Uterus (tissue), 4 donors: ENCODE results near the gene PTGS2. TPM values are rescaled to one million over a fixed set of nuclear protein-coding genes. Genes with fewer than 3 reads are reported as not detected.
"Not testable (repeated sequence)": the region's sequence is repeated elsewhere in the genome, so short reads cannot be mapped to it uniquely, and the experiment has no call there.

Experiments
- DNase-seq, 2 donors: peaks; one replicate each; pipeline ENCODE4 v3.0.0-alpha.2; 2019 to 2020
- H3K27ac ChIP-seq, 2 donors: fragments of 200-600 bp; sonication (generic); 1 replicate in 1 of 2; 2 replicates in 1 of 2; pipeline ENCODE4 v1.5.1; 2016 to 2018
- H3K27me3 ChIP-seq, 2 donors: fragments of 200-600 bp; sonication (generic); one replicate each; pipeline ENCODE4 v1.5.1; 2018 to 2019; ENCODE audit warnings: control low read depth in 1 of 2
- H3K36me3 ChIP-seq, 2 donors: fragments of 200-600 bp; sonication (generic); one replicate each; pipeline ENCODE4 v1.5.1; 2019; ENCODE audit warnings: control low read depth in 1 of 2
- H3K4me1 ChIP-seq, 2 donors: fragments of 200-600 bp; sonication (generic); one replicate each; pipeline ENCODE4 v1.5.1; 2018 to 2019; ENCODE audit warnings: control low read depth in 1 of 2
- H3K4me3 ChIP-seq, 2 donors: fragments of 200-600 bp; sonication (generic); 1 replicate in 1 of 2; 2 replicates in 1 of 2; pipeline ENCODE4 v1.5.1; 2018 to 2019; ENCODE audit warnings: mild to moderate bottlenecking in 1 of 2
- H3K9me3 ChIP-seq, 2 donors: fragments of 200-600 bp; sonication (generic); one replicate each; pipeline ENCODE4 v1.5.1; 2019; ENCODE audit warnings: control low read depth in 1 of 2
- POLR2A ChIP-seq, 2 donors: fragments of 450-650 bp; IDR thresholded peaks; one replicate each; pipeline ENCODE4 v1.6.1; 2016; ENCODE audit warnings: antibody characterized with exemption in 2 of 2, mild to moderate bottlenecking in 1 of 2, moderate library complexity in 1 of 2
- intact Hi-C: fragments of 100-400 bp; cut with DNase I; formaldehyde crosslinking; loops from one replicate; pipeline ENCODE4 v1.15.1; 2023; ENCODE audit warnings: low total_unique reads
- total RNA-seq, 4 donors: library from RNA; depleted of rRNA in 3 of 4; stranded (reverse); fragments of >200 nt in 3 of 4; gene quantifications; one replicate each; pipeline versions ENCODE4 v1.1.0 to v1.2.4, GENCODE V29; 2014 to 2023
- TF ChIP-seq, protein P1 (sequence below), 4 experiments: fragments of 200-600 bp in 2 of 4; fragments of 450-650 bp in 2 of 4; sonication (generic) in 2 of 4; IDR thresholded peaks; one replicate each; pipeline ENCODE4 v1.5.1; 2016 to 2019; ENCODE audit warnings: antibody characterized with exemption in 4 of 4, mild to moderate bottlenecking in 2 of 4, moderate library complexity in 1 of 4
- donor health status: DM: yes; HTN: yes; CAD: no.

PTGS2 gene
- total RNA-seq, 4 donors from 2014 or later = 0.51 to 4.3 (median 1.9) TPM

DNA sequence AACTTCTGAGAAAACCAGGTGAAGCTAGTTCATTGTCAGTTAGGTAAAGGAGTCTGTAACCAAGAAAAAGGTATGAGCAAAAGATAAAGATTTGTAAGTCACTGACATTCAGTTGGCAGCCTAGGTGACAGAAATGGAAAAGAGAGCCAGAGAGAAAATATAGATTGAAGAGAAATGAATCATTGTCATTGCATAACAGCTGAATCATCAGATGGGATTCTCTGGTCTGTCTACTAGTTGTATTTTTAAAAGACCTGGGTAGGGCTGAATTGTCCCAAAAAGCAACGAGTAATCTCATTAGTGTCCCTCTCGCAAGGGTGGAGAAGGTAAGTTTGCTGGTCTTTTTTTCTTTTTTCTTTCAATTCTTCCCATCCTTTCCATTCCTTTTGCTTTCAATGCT lies 36.6 kb downstream of the PTGS2 start:
- Histone ChIP-seq H3K4me1 (no peaks in the 10 kb centered on the region), H3K9me3 (no peaks in the 10 kb centered on the region), H3K27me3 (no peaks in the 10 kb centered on the region), H3K4me3 (no peak overlapping the region), H3K27ac (no peak overlapping the region), H3K36me3 (no peaks in the 10 kb centered on the region)
- TF ChIP-seq, protein P1, sequence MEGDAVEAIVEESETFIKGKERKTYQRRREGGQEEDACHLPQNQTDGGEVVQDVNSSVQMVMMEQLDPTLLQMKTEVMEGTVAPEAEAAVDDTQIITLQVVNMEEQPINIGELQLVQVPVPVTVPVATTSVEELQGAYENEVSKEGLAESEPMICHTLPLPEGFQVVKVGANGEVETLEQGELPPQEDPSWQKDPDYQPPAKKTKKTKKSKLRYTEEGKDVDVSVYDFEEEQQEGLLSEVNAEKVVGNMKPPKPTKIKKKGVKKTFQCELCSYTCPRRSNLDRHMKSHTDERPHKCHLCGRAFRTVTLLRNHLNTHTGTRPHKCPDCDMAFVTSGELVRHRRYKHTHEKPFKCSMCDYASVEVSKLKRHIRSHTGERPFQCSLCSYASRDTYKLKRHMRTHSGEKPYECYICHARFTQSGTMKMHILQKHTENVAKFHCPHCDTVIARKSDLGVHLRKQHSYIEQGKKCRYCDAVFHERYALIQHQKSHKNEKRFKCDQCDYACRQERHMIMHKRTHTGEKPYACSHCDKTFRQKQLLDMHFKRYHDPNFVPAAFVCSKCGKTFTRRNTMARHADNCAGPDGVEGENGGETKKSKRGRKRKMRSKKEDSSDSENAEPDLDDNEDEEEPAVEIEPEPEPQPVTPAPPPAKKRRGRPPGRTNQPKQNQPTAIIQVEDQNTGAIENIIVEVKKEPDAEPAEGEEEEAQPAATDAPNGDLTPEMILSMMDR (IDR thresholded peaks at IDR 0.05) = no peak
- no peak for TF ChIP-seq POLR2A (IDR thresholded peaks at IDR 0.05)
- intact Hi-C loops = no loop called here
- DNase-seq = no peak

DNA sequence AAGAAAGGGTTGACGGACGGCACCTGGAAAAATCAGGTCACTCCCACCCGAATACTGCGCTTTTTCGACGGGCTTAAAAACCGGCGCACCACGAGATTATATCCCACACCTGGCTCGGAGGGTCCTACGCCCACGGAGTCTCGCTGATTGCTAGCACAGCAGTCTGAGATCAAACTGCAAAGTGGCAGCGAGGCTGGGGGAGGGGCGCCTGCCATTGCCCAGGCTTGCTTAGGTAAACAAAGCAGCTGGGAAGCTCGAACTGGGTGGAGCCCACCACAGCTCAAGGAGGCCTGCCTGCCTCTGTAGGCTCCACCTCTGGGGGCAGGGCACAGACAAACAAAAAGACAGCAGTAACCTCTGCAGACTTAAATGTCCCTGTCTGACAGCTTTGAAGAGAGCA lies 42.7 kb downstream of the PTGS2 start:
- H3K27ac ChIP-seq, H3K4me1 ChIP-seq, H3K36me3 ChIP-seq, H3K4me3 ChIP-seq, H3K9me3 ChIP-seq, intact Hi-C loops, DNase-seq, H3K27me3 ChIP-seq: not testable (repeated sequence)

DNA sequence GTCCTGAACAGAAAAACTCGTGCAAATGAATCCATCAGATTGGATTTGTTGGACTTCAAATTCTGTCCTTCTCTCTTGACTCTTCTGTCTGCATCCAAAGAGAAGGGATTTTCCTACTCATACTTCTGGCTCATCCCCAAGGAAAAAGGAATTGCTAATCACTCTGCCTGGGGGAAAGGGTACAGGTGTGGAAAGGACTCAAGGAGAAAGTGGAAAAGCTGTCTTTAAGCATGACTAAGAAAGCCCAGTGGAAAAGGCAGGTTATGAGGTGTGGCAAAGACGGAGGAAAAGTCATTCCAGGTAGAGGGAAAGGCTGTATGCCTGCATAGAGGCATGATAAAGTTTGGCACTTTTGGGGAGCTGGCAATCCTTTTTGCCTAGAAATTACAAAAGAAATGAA lies 43.4 kb downstream of the PTGS2 start:
- intact Hi-C loops = no loop called here
- no peak for TF ChIP-seq POLR2A (IDR thresholded peaks at IDR 0.05)
- TF ChIP-seq, protein P1 (IDR thresholded peaks at IDR 0.05) = no peak
- H3K27me3 ChIP-seq = no peaks in the 10 kb centered on the region
- no peak for DNase-seq
- H3K4me1 ChIP-seq = no peaks in the 10 kb centered on the region
- no peak overlapping the region for H3K4me3 ChIP-seq
- H3K9me3 ChIP-seq = no peaks in the 10 kb centered on the region
- H3K27ac ChIP-seq = no peak overlapping the region
- H3K36me3 ChIP-seq = no peaks in the 10 kb centered on the region

DNA sequence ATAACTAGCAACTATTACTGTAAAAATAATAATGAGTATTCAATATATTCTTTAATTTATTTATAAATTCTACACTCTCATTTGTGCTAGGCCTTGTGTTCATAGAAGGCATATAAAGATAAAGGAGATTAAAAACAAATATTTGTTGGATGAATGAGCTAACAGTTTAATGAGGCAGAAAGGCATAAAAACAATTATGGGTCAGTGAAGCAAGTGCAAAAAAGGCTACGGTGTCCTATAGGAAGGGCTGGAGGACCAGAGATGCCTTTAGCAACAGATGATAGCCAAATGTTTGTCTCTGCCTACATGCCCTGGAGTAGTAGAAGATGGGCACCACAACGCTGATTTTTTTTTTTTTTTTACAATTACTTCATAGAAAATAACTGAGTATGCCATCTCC lies 45.7 kb downstream of the PTGS2 start:
- TF ChIP-seq POLR2A (IDR thresholded peaks at IDR 0.05) = no peak
- TF ChIP-seq, protein P1 (IDR thresholded peaks at IDR 0.05) = no peak
- Histone ChIP-seq H3K9me3 (no peaks in the 10 kb centered on the region), H3K4me3 (no peak overlapping the region), H3K4me1 (no peaks in the 10 kb centered on the region), H3K27me3 (no peaks in the 10 kb centered on the region), H3K36me3 (no peaks in the 10 kb centered on the region), H3K27ac (no peak overlapping the region)
- no peak for DNase-seq
- intact Hi-C loops = no loop called here

DNA sequence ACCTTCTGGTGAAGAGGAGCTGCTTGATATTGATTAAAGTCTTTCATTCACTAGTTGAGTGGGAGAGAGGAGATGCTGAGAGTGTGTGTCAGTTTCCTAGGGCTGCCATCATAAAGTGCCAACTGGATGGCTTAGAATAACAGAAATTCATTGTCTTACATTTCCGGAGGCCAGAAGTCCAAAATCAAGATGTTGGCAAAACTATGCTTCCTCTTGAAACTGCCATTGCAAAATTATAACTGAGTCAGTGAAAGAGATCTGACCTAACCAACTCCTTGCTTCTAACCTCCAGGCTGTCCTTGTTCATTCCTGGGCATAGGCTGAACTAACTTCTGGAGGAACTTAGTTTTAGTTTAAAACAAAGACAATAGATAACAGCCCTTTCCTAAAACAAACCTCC lies 47.1 kb downstream of the PTGS2 start:
- no peak overlapping the region for H3K4me3 ChIP-seq
- TF ChIP-seq POLR2A (IDR thresholded peaks at IDR 0.05) = no peak
- TF ChIP-seq, protein P1 (IDR thresholded peaks at IDR 0.05) = no peak
- intact Hi-C loops = no loop called here
- H3K36me3 ChIP-seq = no peaks in the 10 kb centered on the region
- H3K9me3 ChIP-seq = no peaks in the 10 kb centered on the region
- no peaks in the 10 kb centered on the region for H3K4me1 ChIP-seq
- H3K27ac ChIP-seq = no peak overlapping the region
- H3K27me3 ChIP-seq = no peaks in the 10 kb centered on the region
- no peak for DNase-seq

DNA sequence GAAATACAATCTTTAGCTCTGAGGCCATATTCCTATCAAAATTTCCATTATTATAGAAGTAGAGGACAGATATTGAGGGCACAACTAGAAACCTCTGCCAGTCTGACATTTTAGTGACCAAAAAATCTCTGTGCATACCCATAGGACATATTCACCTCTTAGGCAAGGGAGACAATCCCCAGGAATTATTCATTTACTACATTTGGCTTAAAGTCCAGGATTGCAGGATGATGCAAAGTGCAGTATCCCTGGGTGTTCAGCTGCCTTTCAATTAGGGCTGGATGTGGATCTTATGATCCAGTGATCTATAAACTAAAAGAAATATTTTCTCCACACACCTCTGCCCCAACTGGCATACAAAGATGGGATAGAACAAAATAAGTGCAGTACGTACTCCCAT lies 50.9 kb downstream of the PTGS2 start:
- DNase-seq = no peak
- Histone ChIP-seq H3K36me3 (no peaks in the 10 kb centered on the region), H3K4me1 (no peaks in the 10 kb centered on the region), H3K27me3 (no peaks in the 10 kb centered on the region), H3K4me3 (no peak overlapping the region), H3K27ac (no peak overlapping the region), H3K9me3 (no peaks in the 10 kb centered on the region)
- TF ChIP-seq POLR2A (IDR thresholded peaks at IDR 0.05) = no peak
- TF ChIP-seq, protein P1 (IDR thresholded peaks at IDR 0.05) = no peak
- intact Hi-C loops = no loop called here
